HG03095 (cell line): ENCODE results near the gene TMEM269.

Source experiments
- ATAC-seq: cut with Tn5 transposase; IDR thresholded peaks from one replicate; pipeline ENCODE4 v1.9.1; 2021; ENCODE audit warnings: moderate library complexity; ENCODE audit not compliant: unreplicated experiment

TMEM269 gene

DNA sequence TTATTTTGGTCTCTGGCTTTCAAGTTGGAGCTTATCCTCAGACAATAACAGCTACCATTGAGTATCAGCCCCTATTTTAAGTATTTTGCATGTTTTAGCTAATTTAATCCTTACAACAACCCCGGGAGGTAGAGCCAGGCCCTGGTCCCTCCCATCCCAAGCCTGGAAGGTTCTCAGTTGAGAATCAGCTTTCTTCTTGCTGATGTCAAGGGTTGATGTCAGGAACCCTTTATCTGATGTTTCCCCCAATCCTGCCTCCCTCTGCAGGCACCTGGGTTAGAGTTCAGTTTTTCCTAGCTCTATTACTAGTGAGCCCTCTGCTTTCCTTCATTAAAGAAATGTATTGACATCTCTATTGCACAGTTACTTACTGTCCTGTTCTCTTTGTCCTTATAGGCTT is 36.0 kb downstream of the TMEM269 start:
- ATAC-seq, result no peak

DNA sequence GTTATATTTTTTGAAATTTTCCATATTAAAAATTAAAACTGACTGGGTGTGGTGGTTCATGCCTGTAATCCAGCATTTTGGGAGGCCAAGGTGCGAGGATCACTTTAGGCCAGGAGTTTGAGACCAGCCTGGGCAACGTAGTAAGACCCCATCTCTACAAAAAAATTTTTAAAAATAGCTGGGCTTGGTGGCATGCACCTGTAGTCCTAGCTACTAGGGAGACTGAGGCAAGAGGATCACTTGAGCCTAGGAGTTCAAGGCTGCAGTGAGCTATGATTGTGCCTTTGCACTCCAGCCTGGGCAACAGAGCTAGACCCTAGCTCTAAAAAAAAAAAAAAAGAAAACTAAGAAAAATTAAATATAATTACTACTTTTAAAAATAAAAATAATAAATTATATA is 36.9 kb downstream of the TMEM269 start:
- ATAC-seq, result no peak

DNA sequence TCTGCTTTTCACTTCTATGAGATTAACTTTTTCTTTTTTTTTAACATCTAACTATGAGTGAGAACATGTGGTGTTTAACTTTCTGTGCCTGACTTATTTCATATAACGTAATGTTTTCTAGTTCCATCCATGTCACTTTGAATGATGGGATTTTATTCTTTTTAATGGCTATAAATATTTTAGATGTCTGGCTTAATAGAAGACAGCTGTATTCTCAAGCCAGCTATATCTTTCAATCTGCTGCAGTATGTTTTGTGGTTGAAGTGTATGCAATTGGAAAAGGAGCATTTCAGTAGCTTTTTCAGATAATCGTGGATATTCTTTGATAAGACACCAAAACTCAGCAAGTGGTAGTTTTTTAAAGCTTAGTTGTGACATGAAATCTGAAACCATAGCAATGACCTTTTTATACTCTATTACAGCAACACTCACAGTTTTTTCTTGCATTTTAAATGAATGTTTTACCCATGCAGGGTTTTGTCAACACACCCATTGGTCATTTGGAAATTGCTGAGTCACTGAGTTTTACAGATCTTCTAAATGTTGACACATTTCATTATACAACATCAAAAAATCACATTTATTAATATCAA is 38.1 kb downstream of the TMEM269 start:
- ATAC-seq, result no peak

DNA sequence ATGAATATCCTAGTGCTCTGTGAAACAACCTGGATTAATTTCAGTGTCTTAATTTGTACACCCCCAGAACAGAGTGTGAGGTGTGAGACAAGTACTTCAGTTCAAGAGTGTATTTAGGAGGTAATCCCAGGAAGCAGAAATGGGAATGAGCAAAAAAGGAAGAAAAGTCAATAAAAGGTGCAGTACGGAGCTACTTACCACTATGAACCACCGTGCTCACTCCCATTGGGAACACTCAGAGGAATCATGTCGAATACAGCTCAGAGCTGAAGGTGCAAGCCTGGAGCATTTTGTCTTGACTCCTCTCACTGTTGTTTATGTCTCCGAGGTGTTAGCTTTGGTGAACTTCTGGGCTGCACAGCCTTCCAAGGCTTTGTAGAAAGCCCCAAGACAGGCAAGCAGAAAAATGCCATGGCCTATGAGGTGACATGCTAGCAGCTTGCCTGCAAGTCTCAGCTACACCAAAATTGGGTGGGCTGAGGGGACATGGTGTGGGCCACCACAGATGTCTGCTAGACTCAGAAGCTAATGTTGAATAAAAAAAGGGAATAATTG is 39.8 kb downstream of the TMEM269 start:
- no peak for ATAC-seq

GRCh38 chr1:42825036-42825851 is 40.5 kb downstream of the TMEM269 start:
- ATAC-seq, result no peak

GRCh38 chr1:42830631-42831030 is 45.8 kb downstream of the TMEM269 start:
- ATAC-seq, result no peak

DNA sequence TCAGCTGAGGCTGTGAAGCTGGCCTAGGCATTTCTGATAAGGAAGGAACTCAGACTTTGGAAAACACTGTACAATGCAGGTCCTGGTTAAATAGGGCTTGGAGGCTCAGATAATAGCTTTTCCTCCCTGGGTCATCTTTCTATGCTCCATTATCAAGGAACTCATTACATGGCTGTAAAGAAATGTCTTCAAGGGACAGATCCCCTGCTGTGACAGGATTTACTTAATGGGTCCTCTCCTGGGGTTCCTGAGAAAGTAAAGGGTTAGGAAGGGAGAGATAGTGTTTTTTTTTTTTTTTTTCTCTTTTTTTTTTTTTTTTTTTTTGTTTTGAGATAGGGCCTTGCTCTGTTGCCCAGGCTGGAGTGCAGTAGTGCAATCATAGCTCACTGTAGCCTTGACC is 46.5 kb downstream of the TMEM269 start:
- no peak for ATAC-seq

DNA sequence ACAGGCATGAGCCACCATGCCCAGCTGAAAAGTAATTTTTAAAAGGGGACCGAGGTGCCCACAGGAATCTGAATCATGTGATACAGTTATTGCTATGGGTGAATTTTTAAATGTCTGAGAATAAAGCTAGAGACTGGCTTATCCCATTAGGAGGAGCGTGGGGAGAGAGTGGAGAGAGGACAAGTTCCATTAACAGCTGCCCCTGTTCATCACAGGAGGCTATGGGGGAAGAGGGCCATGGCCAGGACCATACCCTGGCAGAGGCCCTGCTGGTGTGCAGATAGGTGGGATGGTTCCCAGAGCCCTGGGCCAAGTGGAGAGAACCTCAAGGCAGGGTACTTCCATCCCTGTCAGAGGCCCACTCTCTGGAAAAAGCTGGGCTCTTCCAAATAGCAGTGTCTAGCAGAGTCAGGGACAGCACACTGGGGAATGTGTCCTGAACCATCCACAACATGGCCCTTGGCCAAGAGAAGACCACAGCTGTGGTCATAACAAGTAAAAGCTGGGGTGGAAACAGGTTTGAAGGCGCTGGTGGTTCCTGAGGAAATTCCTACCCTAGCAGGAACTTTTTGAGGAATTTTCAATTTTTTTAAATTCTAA is 48.0 kb downstream of the TMEM269 start:
- ATAC-seq, result no peak

DNA sequence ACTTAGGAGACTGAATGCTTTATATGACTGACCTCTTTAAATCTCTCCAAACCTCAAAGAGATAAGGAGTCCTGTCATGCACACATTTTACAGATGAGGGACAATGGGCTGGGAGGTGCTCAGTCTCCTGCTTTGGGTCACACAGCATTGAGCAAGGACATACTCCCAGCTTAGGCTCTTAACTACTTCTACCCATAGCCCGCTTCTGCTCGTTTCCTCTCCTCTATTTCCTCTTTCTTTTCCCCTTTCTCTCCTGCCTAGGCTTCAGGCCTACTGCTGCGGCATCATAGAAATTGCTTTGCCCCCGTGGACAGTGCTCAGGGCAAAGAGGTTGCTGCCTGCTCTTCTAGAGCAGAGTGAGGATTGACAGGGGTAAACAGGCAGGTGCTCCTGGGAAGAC is 49.2 kb downstream of the TMEM269 start:
- ATAC-seq, result no peak

DNA sequence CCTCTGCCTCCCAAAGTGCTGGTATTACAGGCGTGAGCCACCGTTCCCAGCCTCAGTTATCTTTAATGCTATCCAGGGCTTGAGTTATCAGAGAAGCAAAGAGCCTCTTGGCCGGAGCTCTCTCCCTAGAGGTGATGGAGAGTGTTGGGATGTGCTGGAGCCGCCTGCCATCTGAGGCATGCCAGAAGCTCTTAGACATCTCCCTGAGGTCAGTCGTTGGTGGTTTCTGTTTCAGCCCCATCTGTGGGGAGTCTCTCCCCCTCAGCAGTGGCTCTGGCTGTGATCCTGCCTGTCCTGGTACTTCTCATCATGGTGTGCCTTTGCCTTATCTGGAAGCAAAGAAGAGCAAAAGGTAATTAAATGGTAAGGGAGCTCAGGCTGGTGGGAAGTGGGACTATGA is 50.0 kb downstream of the TMEM269 start:
- no peak for ATAC-seq

DNA sequence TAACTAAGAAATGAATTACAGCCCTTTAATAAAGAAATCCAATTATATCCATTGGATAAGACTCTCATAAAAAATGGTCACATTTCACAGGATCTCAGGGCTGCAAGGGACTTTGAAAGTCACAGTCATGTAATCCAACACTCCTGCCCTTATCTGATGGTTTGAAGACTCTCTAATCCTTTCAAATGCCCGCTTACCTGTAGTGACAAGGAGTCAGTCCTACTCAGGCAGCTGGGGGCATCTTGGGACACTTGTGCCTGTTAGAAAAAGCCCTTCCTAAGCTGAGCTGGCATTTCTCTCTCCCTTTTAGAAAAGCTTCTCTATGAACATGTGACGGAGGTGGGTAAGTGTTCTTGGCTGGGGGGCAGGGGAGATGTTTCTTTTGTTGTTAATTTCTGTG is 50.6 kb downstream of the TMEM269 start:
- ATAC-seq, result no peak

DNA sequence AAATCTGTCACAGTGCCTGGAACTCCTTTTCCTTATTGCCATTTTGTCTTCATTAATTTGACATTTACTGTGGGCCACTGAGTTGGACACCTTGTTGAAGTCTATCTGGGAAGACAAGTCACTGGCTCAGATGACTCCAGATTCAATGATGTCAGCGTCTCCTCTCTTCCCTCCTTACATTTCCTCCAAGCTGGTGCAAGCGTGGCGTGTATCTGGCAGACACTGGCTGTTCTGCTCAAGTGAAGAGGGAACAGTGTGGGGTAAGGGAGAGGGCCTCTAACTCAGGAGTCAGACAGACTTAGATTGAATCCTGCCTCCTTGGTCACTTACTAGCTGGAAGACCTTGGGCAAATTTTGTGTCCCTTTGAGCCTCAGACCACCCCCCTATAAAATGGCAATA is 52.9 kb downstream of the TMEM269 start:
- ATAC-seq, result no peak

- ATAC-seq, result no peak
These were observed 53.8 kb downstream of the TMEM269 start for GRCh38 chr1:42838482-42839190.

GRCh38 chr1:42841010-42841409 is 56.2 kb downstream of the TMEM269 start:
- ATAC-seq, result no peak

DNA sequence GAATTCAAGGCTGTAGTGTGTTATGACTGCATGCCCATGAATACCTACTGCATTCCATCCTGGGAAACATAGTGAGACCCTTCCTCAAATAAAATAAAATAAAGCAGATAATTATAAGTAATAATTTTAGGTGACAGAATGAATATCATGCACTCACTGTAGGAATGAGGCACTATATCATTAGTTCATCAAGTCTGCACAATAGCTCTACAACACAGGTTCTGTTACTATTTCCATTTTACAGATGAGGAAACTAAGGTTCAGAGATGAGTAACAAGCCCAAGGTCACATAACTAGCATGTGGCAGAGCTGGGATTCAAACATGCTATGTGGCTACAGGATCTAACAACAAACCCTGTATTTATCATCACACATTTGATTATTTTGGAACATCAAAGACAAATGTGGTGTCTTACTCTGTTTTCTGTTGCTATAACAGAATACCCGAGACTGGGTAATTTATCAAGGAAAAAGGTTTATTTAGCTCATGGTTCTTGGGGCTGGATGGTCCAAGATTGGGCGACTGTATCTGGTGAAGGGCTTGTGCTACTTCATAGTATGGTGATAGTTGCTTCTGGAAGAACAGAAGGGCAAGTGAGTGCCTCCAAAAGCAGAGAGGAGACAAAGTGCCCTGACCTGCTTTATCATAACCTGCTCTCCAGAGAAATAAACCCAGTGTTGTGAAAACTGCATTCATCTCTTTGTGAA is 56.8 kb downstream of the TMEM269 start:
- no peak for ATAC-seq

GRCh38 chr1:42844592-42845140 is 59.9 kb downstream of the TMEM269 start:
- no peak for ATAC-seq

GRCh38 chr1:42845193-42845592 is 60.4 kb downstream of the TMEM269 start:
- no peak for ATAC-seq

GRCh38 chr1:42845866-42846256 is 61.1 kb downstream of the TMEM269 start:
- ATAC-seq, result no peak

DNA sequence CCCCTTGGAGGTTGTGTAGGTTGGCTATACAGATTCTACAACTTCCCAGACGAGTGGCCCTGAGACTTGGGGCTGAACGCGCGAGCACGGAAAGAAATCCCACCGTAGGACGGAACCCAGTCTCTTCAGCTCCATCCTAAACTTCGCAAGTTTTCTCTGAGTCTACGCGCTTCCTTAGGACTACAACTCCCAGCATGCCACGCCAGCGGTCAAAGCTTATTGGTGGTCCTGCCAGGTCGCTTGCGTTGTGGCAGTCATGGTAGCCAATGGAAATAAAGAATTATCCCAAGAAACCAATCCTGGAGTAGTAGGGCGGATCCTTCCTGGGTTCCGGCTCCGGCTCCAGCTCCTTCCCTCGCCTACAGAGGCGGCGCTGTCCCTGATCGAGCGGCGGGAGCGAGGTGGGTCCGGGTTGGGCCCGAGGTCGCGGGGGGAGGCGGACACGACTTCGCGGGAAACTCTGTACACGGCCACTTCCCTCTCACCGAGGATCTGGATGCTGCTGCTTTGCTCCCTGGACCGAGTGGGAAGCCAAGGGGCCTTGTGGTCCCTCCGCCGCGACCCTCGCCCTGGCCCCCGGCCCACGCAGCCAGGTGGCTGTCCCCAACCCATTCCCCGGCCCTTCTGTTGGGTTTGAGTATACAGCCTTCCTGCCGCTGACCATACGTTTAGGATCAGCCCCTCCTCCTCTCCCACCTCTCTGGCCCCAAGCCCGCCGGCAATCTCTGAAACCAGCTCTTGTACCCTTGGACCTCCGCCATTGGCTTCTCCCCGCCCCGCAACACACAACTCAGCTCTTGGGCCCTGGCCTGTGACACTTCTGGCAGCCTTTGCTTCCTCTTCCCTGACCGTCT is 61.7 kb downstream of the TMEM269 start, which contains the start of gene ZNF691:
Gene ZNF691, plus strand, starts transcription at position 357 of the 854 bp plus-strand sequence. CDS start 3,046 bp downstream, outside the sequence.
- peak; percentile 83 for ATAC-seq
